Mucosa of descending colon (tissue), 3 donors: Measurements from ENCODE around the gene SUMO1. TPM values are rescaled to one million over a fixed set of nuclear protein-coding genes. Genes with fewer than 3 reads are reported as not detected.
A peak's percentile ranks its signal among the peaks of the same experiment; 100 is the strongest.
"Not testable (repeated sequence)": the region's sequence is repeated elsewhere in the genome, so short reads cannot be mapped to it uniquely, and the experiment has no call there.

Experiments
- ATAC-seq: fragments of 200-7000 bp; cut with Tn5 transposase; one replicate; pipeline ENCODE4 v1.9.1; 2020; ENCODE audit warnings: mild to moderate bottlenecking, moderate library complexity
- DNase-seq, 3 donors: peaks; one replicate each; pipeline ENCODE4 v3.0.0-alpha.2; 2020
- H3K36me3 ChIP-seq: fragments of 200-600 bp; one replicate; pipeline ENCODE4 v1.8.0; 2021; ENCODE audit warnings: low read depth, mild to moderate bottlenecking
- H3K4me1 ChIP-seq: fragments of 200-600 bp; one replicate; pipeline ENCODE4 v1.8.0; 2021; ENCODE audit warnings: low read depth, mild to moderate bottlenecking
- H3K4me3 ChIP-seq: fragments of 200-600 bp; one replicate; pipeline ENCODE4 v1.8.0; 2021; ENCODE audit warnings: mild to moderate bottlenecking
- H3K9me3 ChIP-seq: fragments of 200-600 bp; one replicate; pipeline ENCODE4 v1.8.0; 2021; ENCODE audit warnings: mild to moderate bottlenecking
- CTCF ChIP-seq: fragments of 200-600 bp; IDR thresholded peaks from one replicate; pipeline ENCODE4 v1.8.0; 2022; ENCODE audit warnings: antibody characterized with exemption, mild to moderate bottlenecking
- intact Hi-C, 2 donors: fragments of 100-400 bp; cut with DNase I in 1 of 2; cut with micrococcal nuclease in 1 of 2; formaldehyde crosslinking; loops; one replicate each; pipeline versions ENCODE4 v1.11.0 to v1.11.1; 2022; cut with DNase I, micrococcal nuclease
- long read RNA-seq, 2 donors: library from polyadenylated mRNA; unstranded; transcript quantifications; one replicate each; pipeline ENCODE4 v2.0.0, GENCODE V29; 2019 to 2021
- total RNA-seq, 3 donors: library from RNA; stranded (reverse); fragmentation: NEBNext Ultra II Directional in 2 of 3; extraction: Animal tissue kit (Norgen Biotek cat#: 25700) in 2 of 3; gene quantifications; one replicate each; pipeline versions ENCODE4 v1.2.1 to v1.2.4, GENCODE V29; 2021 to 2023
- donor health status: DM: no; HTN: no; CAD: no; lungs with moderate emphysema.
- donor health status: DM: no; HTN: no; CAD: no.
- donor health status: DM: no; HTN: yes; CAD: no.

The SUMO1 gene
- total RNA-seq = 10 to 100 TPM; 75.5 to 81.4 (median 77.6) TPM
- long read RNA-seq, donor 1, transcript SUMO1-203 (5 exons, 1,536 nt) = major isoform, 85 of 93 reads
- long read RNA-seq, donor 1, partial matches to known transcripts = 0 of 93 reads
- long read RNA-seq, donor 1, other reads (novel, unspliced or antisense) = 2 of 93 reads
- long read RNA-seq, donor 2, transcript SUMO1-203 (5 exons, 1,536 nt) = major isoform, 103 of 112 reads
- long read RNA-seq, donor 2, partial matches to known transcripts = 1 of 112 reads
- long read RNA-seq, donor 2, other reads (novel, unspliced or antisense) = 4 of 112 reads

GRCh38 chr2:202238234-202239197 lies at the start of gene SUMO1:
SUMO1 (minus strand) TSS chr2:202238597; CDS start chr2:202238451, 146 bp downstream.
- peaks cover 10% of the 10 kb centered on the region for H3K4me1 ChIP-seq
- TF ChIP-seq CTCF = no peak
- H3K36me3 ChIP-seq = no peaks in the 10 kb centered on the region
- peak within 1 kb of the TSS; percentile 90 for H3K4me3 ChIP-seq
- H3K9me3 ChIP-seq = no peaks in the 10 kb centered on the region
- DNase-seq (peak; percentile 94 to 95 (median 94)), ATAC-seq (peak; percentile 99)
- intact Hi-C loops = no loop called here

GRCh38 chr2:202286595-202286994 lies 48.2 kb upstream of the SUMO1 start:
- DNase-seq (no peak), ATAC-seq (no peak)
- H3K4me1 ChIP-seq = no peaks in the 10 kb centered on the region
- intact Hi-C loops = no loop called here
- H3K9me3 ChIP-seq = no peaks in the 10 kb centered on the region
- no peak for TF ChIP-seq CTCF
- H3K36me3 ChIP-seq = peaks cover 7% of the 10 kb centered on the region
- H3K4me3 ChIP-seq = no peak overlapping the region

- no peaks in the 10 kb centered on the region for H3K4me1 ChIP-seq
- peaks cover under 1% of the 10 kb centered on the region for H3K36me3 ChIP-seq
- H3K9me3 ChIP-seq = no peaks in the 10 kb centered on the region
- H3K4me3 ChIP-seq = no peak overlapping the region
- ATAC-seq (peak; percentile 67), DNase-seq (no peak)
- intact Hi-C loops = no loop called here
- no peak for TF ChIP-seq CTCF
These were observed 40.5 kb upstream of the SUMO1 start for GRCh38 chr2:202278944-202279343.

GRCh38 chr2:202278036-202278760 lies 39.8 kb upstream of the SUMO1 start:
- no peaks in the 10 kb centered on the region for H3K36me3 ChIP-seq
- TF ChIP-seq CTCF = no peak
- no peak for DNase-seq
- H3K4me3 ChIP-seq = no peak overlapping the region
- ATAC-seq = no peak
- no peaks in the 10 kb centered on the region for H3K9me3 ChIP-seq
- intact Hi-C loops = no loop called here
- H3K4me1 ChIP-seq = no peaks in the 10 kb centered on the region

- ATAC-seq, H3K4me3 ChIP-seq, H3K4me1 ChIP-seq, H3K9me3 ChIP-seq, DNase-seq, H3K36me3 ChIP-seq, intact Hi-C loops: not testable (repeated sequence)
These were observed 37.8 kb upstream of the SUMO1 start for GRCh38 chr2:202276078-202276720.
